AG10803 (cell line): ENCODE data around the gene PSMD7.

Experiments used
- DNase-seq: peaks from one replicate; pipeline ENCODE4 v3.0.0; 2010; ENCODE audit warnings: low read depth
- H3K4me3 ChIP-seq: 2 replicates; pipeline ENCODE4 v1.5.1; 2011; ENCODE audit warnings: mild to moderate bottlenecking, low read length, control low read depth
- CTCF ChIP-seq: conservative IDR thresholded peaks from 2 replicates; pipeline ENCODE4 v1.5.1; 2011; ENCODE audit warnings: mild to moderate bottlenecking, low read length, control low read depth, inconsistent platforms

The PSMD7 gene

GRCh38 chr16:74291577-74292208 lies 4.9 kb upstream of the PSMD7 start:
- TF ChIP-seq CTCF = no peak
- H3K4me3 ChIP-seq = no peak overlapping the region
- DNase-seq = peak; percentile 30

GRCh38 chr16:74296104-74296431 lies 546 bp upstream of the PSMD7 start:
- peak overlapping the region; percentile 96 for H3K4me3 ChIP-seq
- DNase-seq = no peak
- no peak for TF ChIP-seq CTCF

GRCh38 chr16:74297145-74297665 lies 591 bp downstream of the PSMD7 start:
- peak overlapping the region; percentile 96 for H3K4me3 ChIP-seq
- no peak for TF ChIP-seq CTCF
- DNase-seq = peak; percentile 14

- peak overlapping the region; percentile 96 for H3K4me3 ChIP-seq
- TF ChIP-seq CTCF = no peak
- no peak for DNase-seq
Measured at GRCh38 chr16:74298104-74298503, 1.5 kb downstream of the PSMD7 start.

GRCh38 chr16:74302341-74302740 lies 5.7 kb downstream of the PSMD7 start:
- H3K4me3 ChIP-seq = no peak overlapping the region
- DNase-seq = no peak
- no peak for TF ChIP-seq CTCF

- H3K4me3 ChIP-seq = no peak overlapping the region
- peak; percentile 41 for TF ChIP-seq CTCF
- no peak for DNase-seq
Measured at GRCh38 chr16:74304164-74304834, 7.7 kb downstream of the PSMD7 start.

- TF ChIP-seq CTCF = no peak
- no peak overlapping the region for H3K4me3 ChIP-seq
- no peak for DNase-seq
Measured at GRCh38 chr16:74304835-74305176, 8.2 kb downstream of the PSMD7 start.
